Skeletal muscle satellite cell (primary cell): ENCODE results near the gene CUL3.

Source experiments
- H3K27me3 ChIP-seq: 2 replicates; pipeline ENCODE4 v1.7.0; 2013; ENCODE audit warnings: low read length; ENCODE audit not compliant: control insufficient read depth, insufficient read depth
- H3K36me3 ChIP-seq: 2 replicates; pipeline ENCODE4 v1.7.0; 2013; ENCODE audit warnings: mild to moderate bottlenecking, control low read depth, low read length; ENCODE audit not compliant: insufficient read depth
- H3K4me1 ChIP-seq: 2 replicates; pipeline ENCODE4 v1.7.0; 2013; ENCODE audit warnings: low read length; ENCODE audit not compliant: control insufficient read depth, insufficient read depth
- H3K4me2 ChIP-seq: 2 replicates; pipeline ENCODE4 v1.7.0; 2013; ENCODE audit warnings: mild to moderate bottlenecking, low read length
- H3K4me3 ChIP-seq: 2 replicates; pipeline ENCODE4 v1.7.0; 2013; ENCODE audit warnings: low read length
- H3K9ac ChIP-seq: 2 replicates; pipeline ENCODE4 v1.7.0; 2013; ENCODE audit warnings: mild to moderate bottlenecking, low read depth, low read length, moderate library complexity
- H3K9me3 ChIP-seq: replicated peaks from 2 replicates; pipeline ENCODE4 v1.7.0; 2013; ENCODE audit warnings: mild to moderate bottlenecking, control low read depth, low read length

Gene CUL3

GRCh38 chr2:224560549-224560948, 24.6 kb downstream of the CUL3 start:
- H3K36me3 ChIP-seq = no peaks in the 10 kb centered on the region
- peaks cover 41% of the 10 kb centered on the region for H3K4me1 ChIP-seq
- no peak overlapping the region for H3K4me2 ChIP-seq
- H3K4me3 ChIP-seq = no peak overlapping the region
- H3K9me3 ChIP-seq = no peaks in the 10 kb centered on the region
- no peak overlapping the region for H3K9ac ChIP-seq
- no peaks in the 10 kb centered on the region for H3K27me3 ChIP-seq

- H3K9ac ChIP-seq = no peak overlapping the region
- H3K4me1 ChIP-seq = peaks cover 27% of the 10 kb centered on the region
Measured at GRCh38 chr2:224557610-224558009, 27.6 kb downstream of the CUL3 start.

GRCh38 chr2:224556381-224556780, 28.8 kb downstream of the CUL3 start:
- no peak overlapping the region for H3K4me2 ChIP-seq
- H3K27me3 ChIP-seq = no peaks in the 10 kb centered on the region
- H3K36me3 ChIP-seq = no peaks in the 10 kb centered on the region
- H3K9ac ChIP-seq = no peak overlapping the region
- no peaks in the 10 kb centered on the region for H3K9me3 ChIP-seq
- peaks cover 22% of the 10 kb centered on the region for H3K4me1 ChIP-seq
- H3K4me3 ChIP-seq = no peak overlapping the region

More at GRCh38 chr2:224557610-224558009, 27.6 kb downstream of the CUL3 start:
- no peak overlapping the region for H3K4me2 ChIP-seq
- no peaks in the 10 kb centered on the region for H3K36me3 ChIP-seq
- H3K9me3 ChIP-seq = no peaks in the 10 kb centered on the region
- H3K27me3 ChIP-seq = no peaks in the 10 kb centered on the region
- no peak overlapping the region for H3K4me3 ChIP-seq

GRCh38 chr2:224555823-224556366, 29.3 kb downstream of the CUL3 start:
- no peak overlapping the region for H3K9ac ChIP-seq
- H3K4me2 ChIP-seq = no peak overlapping the region
- H3K36me3 ChIP-seq = no peaks in the 10 kb centered on the region
- H3K9me3 ChIP-seq = no peaks in the 10 kb centered on the region
- no peaks in the 10 kb centered on the region for H3K27me3 ChIP-seq
- no peak overlapping the region for H3K4me3 ChIP-seq
- H3K4me1 ChIP-seq = peaks cover 17% of the 10 kb centered on the region

- Histone ChIP-seq H3K36me3 (no peaks in the 10 kb centered on the region), H3K4me1 (peaks cover 13% of the 10 kb centered on the region), H3K9me3 (no peaks in the 10 kb centered on the region), H3K4me2 (no peak overlapping the region), H3K9ac (no peak overlapping the region), H3K4me3 (no peak overlapping the region), H3K27me3 (no peaks in the 10 kb centered on the region)
Measured at GRCh38 chr2:224552771-224553170, 32.4 kb downstream of the CUL3 start.

- no peak overlapping the region for H3K4me3 ChIP-seq
- H3K9me3 ChIP-seq = no peaks in the 10 kb centered on the region
- no peaks in the 10 kb centered on the region for H3K36me3 ChIP-seq
- no peaks in the 10 kb centered on the region for H3K27me3 ChIP-seq
- no peak overlapping the region for H3K9ac ChIP-seq
- peaks cover 18% of the 10 kb centered on the region for H3K4me1 ChIP-seq
- no peak overlapping the region for H3K4me2 ChIP-seq
Measured at GRCh38 chr2:224551693-224552092, 33.5 kb downstream of the CUL3 start.

GRCh38 chr2:224546926-224547325, 38.2 kb downstream of the CUL3 start:
- no peak overlapping the region for H3K9ac ChIP-seq
- H3K4me1 ChIP-seq = peaks cover 25% of the 10 kb centered on the region
- H3K9me3 ChIP-seq = no peaks in the 10 kb centered on the region
- H3K36me3 ChIP-seq = peaks cover 6% of the 10 kb centered on the region
- no peak overlapping the region for H3K4me2 ChIP-seq
- H3K27me3 ChIP-seq = no peaks in the 10 kb centered on the region
- H3K4me3 ChIP-seq = no peak overlapping the region

GRCh38 chr2:224545884-224546644, 39.1 kb downstream of the CUL3 start:
- Histone ChIP-seq H3K27me3 (no peaks in the 10 kb centered on the region), H3K9ac (peak overlapping the region; percentile 69), H3K36me3 (peaks cover 13% of the 10 kb centered on the region), H3K9me3 (no peaks in the 10 kb centered on the region), H3K4me2 (peak overlapping the region; percentile 74), H3K4me3 (peak overlapping the region; percentile 32), H3K4me1 (peaks cover 25% of the 10 kb centered on the region)

GRCh38 chr2:224543939-224544338, 41.2 kb downstream of the CUL3 start:
- Histone ChIP-seq H3K9ac (no peak overlapping the region), H3K36me3 (peaks cover 18% of the 10 kb centered on the region)

GRCh38 chr2:224538561-224539138, 46.5 kb downstream of the CUL3 start:
- peaks cover 23% of the 10 kb centered on the region for H3K36me3 ChIP-seq
- H3K9me3 ChIP-seq = no peaks in the 10 kb centered on the region
- H3K4me2 ChIP-seq = no peak overlapping the region
- no peaks in the 10 kb centered on the region for H3K27me3 ChIP-seq
- no peak overlapping the region for H3K9ac ChIP-seq
- no peak overlapping the region for H3K4me3 ChIP-seq
- H3K4me1 ChIP-seq = no peaks in the 10 kb centered on the region

More at GRCh38 chr2:224543939-224544338, 41.2 kb downstream of the CUL3 start:
- peaks cover 25% of the 10 kb centered on the region for H3K4me1 ChIP-seq
- H3K4me2 ChIP-seq = no peak overlapping the region
- H3K27me3 ChIP-seq = no peaks in the 10 kb centered on the region
- no peaks in the 10 kb centered on the region for H3K9me3 ChIP-seq
- no peak overlapping the region for H3K4me3 ChIP-seq

GRCh38 chr2:224532931-224533330, 52.2 kb downstream of the CUL3 start:
- no peak overlapping the region for H3K9ac ChIP-seq
- H3K4me1 ChIP-seq = no peaks in the 10 kb centered on the region
- H3K4me2 ChIP-seq = no peak overlapping the region
- H3K36me3 ChIP-seq = peaks cover 15% of the 10 kb centered on the region
- H3K27me3 ChIP-seq = no peaks in the 10 kb centered on the region
- H3K9me3 ChIP-seq = no peaks in the 10 kb centered on the region
- H3K4me3 ChIP-seq = no peak overlapping the region
